Measurements from ENCODE around the gene PLEKHN1. TPM values are rescaled to one million over a fixed set of nuclear protein-coding genes. Genes with fewer than 3 reads are reported as not detected.
A peak's percentile ranks its signal among the peaks of the same experiment; 100 is the strongest.

The PLEKHN1 gene
- total RNA-seq, 1 donor, result 1.7 TPM

GRCh38 chr1:962381-963300, 3.6 kb upstream of the PLEKHN1 start:
- no peak for TF ChIP-seq CTCF (IDR thresholded peaks at IDR 0.05; ENCODE audit: insufficient read depth, low read depth, low read length)
- H3K4me3 ChIP-seq (ENCODE audit: low read depth, low read length), result no peak overlapping the region
- no peak for DNase-seq (ENCODE audit: low read depth)

- DNase-seq (ENCODE audit: low read depth), result no peak
- TF ChIP-seq CTCF (IDR thresholded peaks at IDR 0.05; ENCODE audit: insufficient read depth, low read depth, low read length), result no peak
- no peak overlapping the region for H3K4me3 ChIP-seq (ENCODE audit: low read depth, low read length)
Observed at GRCh38 chr1:963301-963651, 3.0 kb upstream of the PLEKHN1 start.

GRCh38 chr1:963746-964525, 2.3 kb upstream of the PLEKHN1 start:
- H3K4me3 ChIP-seq (ENCODE audit: low read depth, low read length), result no peak overlapping the region
- TF ChIP-seq CTCF (IDR thresholded peaks at IDR 0.05; ENCODE audit: insufficient read depth, low read depth, low read length), result no peak
- no peak for DNase-seq (ENCODE audit: low read depth)

- no peak for DNase-seq (ENCODE audit: low read depth)
- no peak for TF ChIP-seq CTCF (IDR thresholded peaks at IDR 0.05; ENCODE audit: insufficient read depth, low read depth, low read length)
- no peak overlapping the region for H3K4me3 ChIP-seq (ENCODE audit: low read depth, low read length)
Observed at GRCh38 chr1:964691-965525, 1.4 kb upstream of the PLEKHN1 start.

- DNase-seq (ENCODE audit: low read depth), result no peak
- H3K4me3 ChIP-seq (ENCODE audit: low read depth, low read length), result no peak overlapping the region
- no peak for TF ChIP-seq CTCF (IDR thresholded peaks at IDR 0.05; ENCODE audit: insufficient read depth, low read depth, low read length)
Observed at GRCh38 chr1:965526-966134, 652 bp upstream of the PLEKHN1 start.

- DNase-seq (ENCODE audit: low read depth), result peak; percentile 56
- H3K4me3 ChIP-seq (ENCODE audit: low read depth, low read length), result peak overlapping the region; percentile 72
- no peak for TF ChIP-seq CTCF (IDR thresholded peaks at IDR 0.05; ENCODE audit: insufficient read depth, low read depth, low read length)
Observed at GRCh38 chr1:966704-967300, 520 bp downstream of the PLEKHN1 start.

Data from fibroblast of villous mesenchyme (primary cell).